AG09309 (cell line): ENCODE measurements around the gene ADCY3.

ENCODE experiments used
- DNase-seq: peaks from one replicate; pipeline ENCODE4 v3.0.0-alpha.2; 2010; ENCODE audit warnings: low read depth
- H3K4me3 ChIP-seq: 2 replicates; pipeline ENCODE4 v1.5.1; 2011; ENCODE audit warnings: mild to moderate bottlenecking, low read depth, low read length, moderate library complexity; ENCODE audit not compliant: control insufficient read depth
- TF ChIP-seq, protein P1 (sequence below): IDR thresholded peaks from 2 replicates; pipeline ENCODE4 v1.5.1; 2011; ENCODE audit warnings: mild to moderate bottlenecking, low read depth, low read length, inconsistent platforms; ENCODE audit not compliant: insufficient read depth, control insufficient read depth; ENCODE audit errors: missing control alignments

Gene ADCY3

GRCh38 chr2:24945907-24946306, 25.9 kb upstream of the ADCY3 start:
- TF ChIP-seq, protein P1, sequence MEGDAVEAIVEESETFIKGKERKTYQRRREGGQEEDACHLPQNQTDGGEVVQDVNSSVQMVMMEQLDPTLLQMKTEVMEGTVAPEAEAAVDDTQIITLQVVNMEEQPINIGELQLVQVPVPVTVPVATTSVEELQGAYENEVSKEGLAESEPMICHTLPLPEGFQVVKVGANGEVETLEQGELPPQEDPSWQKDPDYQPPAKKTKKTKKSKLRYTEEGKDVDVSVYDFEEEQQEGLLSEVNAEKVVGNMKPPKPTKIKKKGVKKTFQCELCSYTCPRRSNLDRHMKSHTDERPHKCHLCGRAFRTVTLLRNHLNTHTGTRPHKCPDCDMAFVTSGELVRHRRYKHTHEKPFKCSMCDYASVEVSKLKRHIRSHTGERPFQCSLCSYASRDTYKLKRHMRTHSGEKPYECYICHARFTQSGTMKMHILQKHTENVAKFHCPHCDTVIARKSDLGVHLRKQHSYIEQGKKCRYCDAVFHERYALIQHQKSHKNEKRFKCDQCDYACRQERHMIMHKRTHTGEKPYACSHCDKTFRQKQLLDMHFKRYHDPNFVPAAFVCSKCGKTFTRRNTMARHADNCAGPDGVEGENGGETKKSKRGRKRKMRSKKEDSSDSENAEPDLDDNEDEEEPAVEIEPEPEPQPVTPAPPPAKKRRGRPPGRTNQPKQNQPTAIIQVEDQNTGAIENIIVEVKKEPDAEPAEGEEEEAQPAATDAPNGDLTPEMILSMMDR = no peak
- H3K4me3 ChIP-seq = no peak overlapping the region
- no peak for DNase-seq

- TF ChIP-seq, protein P1 = no peak
Observed at GRCh38 chr2:24943427-24944053, 23.5 kb upstream of the ADCY3 start.

GRCh38 chr2:24939353-24939752, 19.3 kb upstream of the ADCY3 start:
- TF ChIP-seq, protein P1 = no peak
- DNase-seq = no peak
- no peak overlapping the region for H3K4me3 ChIP-seq

More at GRCh38 chr2:24943427-24944053, 23.5 kb upstream of the ADCY3 start:
- DNase-seq = no peak
- H3K4me3 ChIP-seq = no peak overlapping the region

DNA sequence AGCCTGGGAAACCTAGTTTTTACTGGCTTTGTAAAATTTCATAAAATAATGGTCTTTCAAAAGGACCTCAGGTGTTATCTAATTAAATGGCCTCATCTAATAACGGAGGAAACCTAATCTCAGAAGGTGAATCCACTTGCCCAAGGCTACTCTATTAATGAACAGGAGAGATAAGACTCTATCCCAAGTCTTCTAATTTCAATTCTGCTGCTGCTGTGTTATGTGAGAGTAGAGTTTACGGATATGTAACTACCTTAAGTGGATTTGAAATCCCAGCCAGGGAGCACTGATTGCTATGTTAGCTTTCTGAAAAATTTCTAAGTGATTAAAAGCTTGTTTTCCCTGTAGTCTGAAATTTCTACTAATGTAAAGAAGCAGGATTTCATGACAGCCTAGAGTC, 17.2 kb upstream of the ADCY3 start:
- no peak for DNase-seq
- TF ChIP-seq, protein P1 = no peak
- no peak overlapping the region for H3K4me3 ChIP-seq

GRCh38 chr2:24935145-24935544, 15.1 kb upstream of the ADCY3 start:
- no peak overlapping the region for H3K4me3 ChIP-seq
- TF ChIP-seq, protein P1 = no peak

GRCh38 chr2:24932715-24933114, 12.7 kb upstream of the ADCY3 start:
- DNase-seq = no peak
- no peak overlapping the region for H3K4me3 ChIP-seq
- TF ChIP-seq, protein P1 = no peak

More at GRCh38 chr2:24935145-24935544, 15.1 kb upstream of the ADCY3 start:
- no peak for DNase-seq
